GM23338 (cell line): Measurements from ENCODE around the gene SPDYE1. TPM values are rescaled to one million over a fixed set of nuclear protein-coding genes. Genes with fewer than 3 reads are reported as not detected.

Experiments
- microRNA-seq: library from miRNA; unstranded; fragments of <30 nt; microRNA quantifications from one replicate; pipeline ENCODE4, GENCODE V29; 2017
- polyA plus RNA-seq: library from polyadenylated mRNA; unstranded; fragments of >200 nt; fragmentation: Nextera tagmentation; extraction: Ambion mirVana; gene quantifications from 2 replicates; pipeline ENCODE4 v1.2.1, GENCODE V29; 2016
- total RNA-seq: library from RNA; depleted of rRNA; stranded (reverse); fragments of >200 nt; shearing (Covaris generic); gene quantifications from 2 replicates; pipeline ENCODE4 v1.2.3, GENCODE V29; 2014; rRNA removed
- TF ChIP-seq, protein P1 (sequence below): fragments of 250-450 bp; sonication (Bioruptor Pico); IDR thresholded peaks from 2 replicates; pipeline ENCODE4 v1.5.0; 2020; ENCODE audit warnings: mild to moderate bottlenecking, moderate library complexity

SPDYE1 gene
- total and polyA plus RNA-seq, 2 experiments from 2014 or later: 1.6 TPM; not detected in 1

DNA sequence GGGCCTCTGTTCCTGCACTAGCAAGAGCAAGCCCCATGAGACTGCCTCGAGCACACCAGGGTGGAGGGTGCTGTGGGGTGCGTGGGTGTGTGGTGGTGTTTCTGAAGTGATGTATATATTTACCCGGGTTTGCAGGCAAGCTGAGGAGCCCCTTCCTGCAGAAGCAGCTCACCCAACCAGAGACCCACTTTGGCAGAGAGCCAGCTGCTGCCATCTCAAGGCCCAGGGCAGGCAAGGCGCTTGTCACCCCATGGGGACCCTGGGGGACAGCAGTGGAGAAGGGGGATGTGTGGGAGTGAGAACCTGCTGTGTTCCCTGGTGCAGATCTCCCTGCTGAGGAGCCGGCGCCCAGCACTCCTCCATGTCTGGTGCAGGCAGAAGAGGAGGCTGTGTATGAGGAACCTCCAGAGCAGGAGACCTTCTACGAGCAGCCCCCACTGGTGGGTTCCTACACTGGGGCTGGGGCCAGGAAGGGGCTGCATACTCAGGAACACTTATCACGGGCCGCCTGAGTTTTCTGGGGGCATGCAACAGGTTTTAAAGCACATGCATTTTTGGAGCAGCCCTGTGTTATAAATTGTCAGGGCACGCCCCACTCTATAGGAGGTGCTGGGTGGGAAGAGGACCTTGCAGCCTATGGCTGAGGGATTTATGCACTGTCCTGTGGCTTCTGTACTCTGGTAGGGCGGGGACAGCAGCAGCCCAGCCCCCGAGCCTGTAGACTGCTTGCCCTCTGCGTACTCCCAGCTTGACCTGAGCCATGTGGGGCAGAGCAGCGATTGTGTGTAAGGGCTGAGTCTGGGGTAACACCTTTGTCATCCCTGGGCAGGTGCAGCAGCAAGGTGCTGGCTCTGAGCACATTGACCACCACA lies 61.8 kb downstream of the SPDYE1 start (continued):
- TF ChIP-seq, protein P1, sequence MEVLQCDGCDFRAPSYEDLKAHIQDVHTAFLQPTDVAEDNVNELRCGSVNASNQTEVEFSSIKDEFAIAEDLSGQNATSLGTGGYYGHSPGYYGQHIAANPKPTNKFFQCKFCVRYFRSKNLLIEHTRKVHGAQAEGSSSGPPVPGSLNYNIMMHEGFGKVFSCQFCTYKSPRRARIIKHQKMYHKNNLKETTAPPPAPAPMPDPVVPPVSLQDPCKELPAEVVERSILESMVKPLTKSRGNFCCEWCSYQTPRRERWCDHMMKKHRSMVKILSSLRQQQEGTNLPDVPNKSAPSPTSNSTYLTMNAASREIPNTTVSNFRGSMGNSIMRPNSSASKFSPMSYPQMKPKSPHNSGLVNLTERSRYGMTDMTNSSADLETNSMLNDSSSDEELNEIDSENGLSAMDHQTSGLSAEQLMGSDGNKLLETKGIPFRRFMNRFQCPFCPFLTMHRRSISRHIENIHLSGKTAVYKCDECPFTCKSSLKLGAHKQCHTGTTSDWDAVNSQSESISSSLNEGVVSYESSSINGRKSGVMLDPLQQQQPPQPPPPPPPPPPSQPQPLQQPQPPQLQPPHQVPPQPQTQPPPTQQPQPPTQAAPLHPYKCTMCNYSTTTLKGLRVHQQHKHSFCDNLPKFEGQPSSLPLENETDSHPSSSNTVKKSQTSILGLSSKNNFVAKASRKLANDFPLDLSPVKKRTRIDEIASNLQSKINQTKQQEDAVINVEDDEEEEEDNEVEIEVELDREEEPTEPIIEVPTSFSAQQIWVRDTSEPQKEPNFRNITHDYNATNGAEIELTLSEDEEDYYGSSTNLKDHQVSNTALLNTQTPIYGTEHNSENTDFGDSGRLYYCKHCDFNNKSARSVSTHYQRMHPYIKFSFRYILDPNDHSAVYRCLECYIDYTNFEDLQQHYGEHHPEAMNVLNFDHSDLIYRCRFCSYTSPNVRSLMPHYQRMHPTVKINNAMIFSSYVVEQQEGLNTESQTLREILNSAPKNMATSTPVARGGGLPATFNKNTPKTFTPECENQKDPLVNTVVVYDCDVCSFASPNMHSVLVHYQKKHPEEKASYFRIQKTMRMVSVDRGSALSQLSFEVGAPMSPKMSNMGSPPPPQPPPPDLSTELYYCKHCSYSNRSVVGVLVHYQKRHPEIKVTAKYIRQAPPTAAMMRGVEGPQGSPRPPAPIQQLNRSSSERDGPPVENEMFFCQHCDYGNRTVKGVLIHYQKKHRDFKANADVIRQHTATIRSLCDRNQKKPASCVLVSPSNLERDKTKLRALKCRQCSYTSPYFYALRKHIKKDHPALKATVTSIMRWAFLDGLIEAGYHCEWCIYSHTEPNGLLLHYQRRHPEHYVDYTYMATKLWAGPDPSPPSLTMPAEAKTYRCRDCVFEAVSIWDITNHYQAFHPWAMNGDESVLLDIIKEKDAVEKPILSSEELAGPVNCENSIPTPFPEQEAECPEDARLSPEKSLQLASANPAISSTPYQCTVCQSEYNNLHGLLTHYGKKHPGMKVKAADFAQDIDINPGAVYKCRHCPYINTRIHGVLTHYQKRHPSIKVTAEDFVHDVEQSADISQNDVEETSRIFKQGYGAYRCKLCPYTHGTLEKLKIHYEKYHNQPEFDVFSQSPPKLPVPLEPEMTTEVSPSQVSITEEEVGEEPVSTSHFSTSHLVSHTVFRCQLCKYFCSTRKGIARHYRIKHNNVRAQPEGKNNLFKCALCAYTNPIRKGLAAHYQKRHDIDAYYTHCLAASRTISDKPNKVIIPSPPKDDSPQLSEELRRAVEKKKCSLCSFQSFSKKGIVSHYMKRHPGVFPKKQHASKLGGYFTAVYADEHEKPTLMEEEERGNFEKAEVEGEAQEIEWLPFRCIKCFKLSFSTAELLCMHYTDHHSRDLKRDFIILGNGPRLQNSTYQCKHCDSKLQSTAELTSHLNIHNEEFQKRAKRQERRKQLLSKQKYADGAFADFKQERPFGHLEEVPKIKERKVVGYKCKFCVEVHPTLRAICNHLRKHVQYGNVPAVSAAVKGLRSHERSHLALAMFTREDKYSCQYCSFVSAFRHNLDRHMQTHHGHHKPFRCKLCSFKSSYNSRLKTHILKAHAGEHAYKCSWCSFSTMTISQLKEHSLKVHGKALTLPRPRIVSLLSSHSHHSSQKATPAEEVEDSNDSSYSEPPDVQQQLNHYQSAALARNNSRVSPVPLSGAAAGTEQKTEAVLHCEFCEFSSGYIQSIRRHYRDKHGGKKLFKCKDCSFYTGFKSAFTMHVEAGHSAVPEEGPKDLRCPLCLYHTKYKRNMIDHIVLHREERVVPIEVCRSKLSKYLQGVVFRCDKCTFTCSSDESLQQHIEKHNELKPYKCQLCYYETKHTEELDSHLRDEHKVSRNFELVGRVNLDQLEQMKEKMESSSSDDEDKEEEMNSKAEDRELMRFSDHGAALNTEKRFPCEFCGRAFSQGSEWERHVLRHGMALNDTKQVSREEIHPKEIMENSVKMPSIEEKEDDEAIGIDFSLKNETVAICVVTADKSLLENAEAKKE (CRISPR knock-in tag): no peak

Small RNA genes within 50 kb of the gene (microRNA-seq; reads per million reads assigned to microRNA genes)
- not detected for gene MIR6837

Other genes starting within 250 kb of the SPDYE1 start
- gene BLVRA, start 239.2 kb upstream of the SPDYE1 start, total RNA-seq: 17.0 and 20.4 TPM in 2 replicates
- gene BLVRA, start 239.2 kb upstream of the SPDYE1 start, polyA plus RNA-seq: 37.7 and 46.5 TPM in 2 replicates
- 82.9 and 91.2 TPM in 2 replicates for gene MRPS24, start 128.4 kb upstream of the SPDYE1 start, total RNA-seq
- gene MRPS24, start 128.4 kb upstream of the SPDYE1 start, polyA plus RNA-seq: 143 and 152 TPM in 2 replicates
- 13.2 and 14.7 TPM in 2 replicates for gene URGCP, start 91.3 kb upstream of the SPDYE1 start, total RNA-seq
- gene URGCP, start 91.3 kb upstream of the SPDYE1 start, polyA plus RNA-seq: 6.6 and 7.2 TPM in 2 replicates
- gene UBE2D4, start 71.5 kb upstream of the SPDYE1 start, total RNA-seq: 6.1 and 8.4 TPM in 2 replicates
- gene UBE2D4, start 71.5 kb upstream of the SPDYE1 start, polyA plus RNA-seq: 5.8 and 6.1 TPM in 2 replicates
- 44.7 and 49.4 TPM in 2 replicates for gene DBNL, start 46.8 kb downstream of the SPDYE1 start, total RNA-seq
- 17.1 and 18.1 TPM in 2 replicates for gene DBNL, start 46.8 kb downstream of the SPDYE1 start, polyA plus RNA-seq
- 0.78 and 2.9 TPM in 2 replicates for gene PGAM2, start 67.7 kb downstream of the SPDYE1 start, total RNA-seq
- 5.1 and 7.8 TPM in 2 replicates for gene PGAM2, start 67.7 kb downstream of the SPDYE1 start, polyA plus RNA-seq
- gene POLM, start 84.6 kb downstream of the SPDYE1 start, total RNA-seq: 19.8 and 35.4 TPM in 2 replicates
- gene POLM, start 84.6 kb downstream of the SPDYE1 start, polyA plus RNA-seq: 7.1 and 8.0 TPM in 2 replicates
- gene AEBP1, start 106.4 kb downstream of the SPDYE1 start, total RNA-seq: 36.7 and 42.0 TPM in 2 replicates
- 15.1 and 16.0 TPM in 2 replicates for gene AEBP1, start 106.4 kb downstream of the SPDYE1 start, polyA plus RNA-seq
- 111 and 127 TPM in 2 replicates for gene POLD2, start 125.7 kb downstream of the SPDYE1 start, total RNA-seq
- 101 and 108 TPM in 2 replicates for gene POLD2, start 125.7 kb downstream of the SPDYE1 start, polyA plus RNA-seq
- 2.4 TPM in 1 of 2 replicates, not detected in the other for gene MYL7, start 143.4 kb downstream of the SPDYE1 start, total RNA-seq
- 4.8 and 8.3 TPM in 2 replicates for gene MYL7, start 143.4 kb downstream of the SPDYE1 start, polyA plus RNA-seq
- gene GCK, start 191.5 kb downstream of the SPDYE1 start, total RNA-seq: 7.3 and 9.3 TPM in 2 replicates
- gene GCK, start 191.5 kb downstream of the SPDYE1 start, polyA plus RNA-seq: 6.1 and 7.7 TPM in 2 replicates
- gene YKT6, start 203.1 kb downstream of the SPDYE1 start, total RNA-seq: 94.5 and 114 TPM in 2 replicates
- gene YKT6, start 203.1 kb downstream of the SPDYE1 start, polyA plus RNA-seq: 29.2 and 33.5 TPM in 2 replicates